ENCODE measurements around the gene DYNC2H1.

DYNC2H1 gene

DNA sequence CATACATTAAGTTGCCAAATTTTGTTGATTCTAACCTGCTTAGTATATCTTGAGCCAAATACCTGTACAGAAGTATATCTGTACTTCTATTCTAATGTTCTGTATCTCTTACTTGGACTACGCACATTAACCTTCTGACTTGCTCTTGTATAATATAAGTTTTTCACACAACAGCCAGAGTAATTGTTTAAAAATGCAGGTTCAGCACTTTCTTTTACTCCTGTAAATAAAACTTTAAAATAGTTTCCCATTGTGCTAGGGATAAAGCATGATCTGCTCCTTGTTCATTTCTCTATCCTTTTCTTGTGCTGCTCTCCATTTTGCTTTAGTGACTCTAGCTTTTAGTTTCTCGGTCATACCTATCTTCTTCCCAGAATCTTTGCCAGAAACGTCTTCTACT lies 48.3 kb downstream of the DYNC2H1 start:
- no peak for DNase-seq

- no peak for DNase-seq
Measured at GRCh38 chr11:103164093-103164796, 55.0 kb downstream of the DYNC2H1 start.

DNA sequence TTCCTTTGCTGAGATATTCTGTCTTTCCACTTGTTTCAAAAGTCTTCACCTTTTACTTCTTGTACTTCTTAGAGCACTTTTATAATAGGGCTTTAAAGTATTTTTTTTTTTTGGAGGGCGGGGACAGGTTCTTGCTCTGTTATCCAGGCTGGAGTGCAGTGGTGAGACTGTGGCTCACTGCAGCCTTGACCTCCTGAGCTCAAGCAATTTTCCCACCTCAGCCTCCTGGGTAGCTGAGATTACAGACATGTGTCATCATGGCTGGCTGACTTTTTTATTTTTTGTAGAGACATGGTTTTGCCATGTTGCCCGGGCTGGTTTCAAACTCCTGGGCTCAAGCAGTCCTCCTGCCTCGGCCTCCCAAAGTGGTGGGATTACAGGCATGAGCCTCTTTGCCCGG lies 57.9 kb downstream of the DYNC2H1 start:
- no peak for DNase-seq

DNA sequence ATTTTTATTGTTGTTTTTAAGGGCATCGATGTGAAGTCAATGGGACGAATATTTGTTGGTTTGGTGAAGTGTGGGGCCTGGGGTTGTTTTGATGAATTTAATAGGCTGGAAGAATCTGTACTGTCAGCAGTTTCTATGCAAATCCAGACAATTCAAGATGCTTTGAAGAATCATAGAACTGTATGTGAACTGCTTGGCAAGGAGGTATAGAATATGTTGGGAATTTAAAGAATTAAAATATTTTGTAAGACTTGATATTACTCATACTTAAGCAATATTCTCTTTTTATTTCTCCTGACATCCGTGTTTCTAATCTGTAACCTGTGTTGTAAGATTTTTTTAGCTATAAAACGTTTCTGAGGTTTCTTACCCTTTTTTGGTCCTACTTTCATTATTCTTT lies 61.6 kb downstream of the DYNC2H1 start:
- peak; percentile 47 for DNase-seq

GRCh38 chr11:103175461-103176129 lies 66.4 kb downstream of the DYNC2H1 start:
- no peak for DNase-seq

- no peak for DNase-seq
Measured at GRCh38 chr11:103183981-103184611, 74.9 kb downstream of the DYNC2H1 start.

DNA sequence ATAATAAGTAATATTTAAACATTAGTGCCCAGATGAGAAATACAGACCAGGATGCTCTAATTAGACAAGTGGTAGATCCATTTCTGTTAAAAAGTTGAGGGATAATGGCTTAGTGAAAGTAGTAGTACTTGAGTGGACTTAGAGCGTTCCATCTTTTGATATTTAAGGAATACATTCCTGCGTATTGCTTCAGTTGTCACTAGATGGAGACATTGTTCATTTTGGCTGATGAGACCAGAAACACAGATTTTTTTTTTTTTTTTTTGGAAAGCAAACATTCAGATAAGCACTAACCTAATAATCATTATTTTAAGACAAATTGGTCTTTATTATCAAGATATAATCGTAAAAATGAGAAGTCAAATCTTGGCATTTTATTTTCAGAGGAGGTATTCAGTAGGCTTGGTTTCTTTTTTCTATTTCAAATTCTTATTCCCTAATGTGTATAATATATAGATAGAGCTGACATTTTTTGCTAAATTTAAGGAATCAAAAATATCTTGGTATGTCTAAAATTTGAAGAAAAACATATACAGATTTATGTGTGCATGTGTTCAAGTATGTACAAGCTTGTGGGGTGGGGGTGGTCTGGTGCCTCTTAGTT lies 92.9 kb downstream of the DYNC2H1 start:
- DNase-seq: peak; percentile 51

DNA sequence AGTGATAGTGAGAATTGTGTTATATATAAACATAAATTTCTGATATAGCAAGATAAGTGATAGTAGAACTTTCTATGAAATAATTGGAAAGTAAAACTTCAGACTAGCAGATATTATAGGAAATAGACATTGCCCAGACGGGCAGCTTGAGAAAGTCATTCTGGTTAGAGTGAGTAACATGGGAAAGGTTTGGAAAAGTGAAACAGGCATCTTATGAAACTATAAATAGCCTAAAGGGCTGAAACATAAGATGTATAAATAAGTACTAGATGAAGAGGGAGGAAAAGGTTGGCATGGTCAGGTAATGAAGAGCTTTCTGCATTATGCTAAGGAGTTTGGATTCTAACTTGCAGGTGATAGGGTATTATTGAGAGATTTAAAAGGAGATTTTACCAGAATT lies 101.3 kb downstream of the DYNC2H1 start:
- no peak for DNase-seq

GRCh38 chr11:103215812-103216211 lies 106.6 kb downstream of the DYNC2H1 start:
- DNase-seq: no peak

DNA sequence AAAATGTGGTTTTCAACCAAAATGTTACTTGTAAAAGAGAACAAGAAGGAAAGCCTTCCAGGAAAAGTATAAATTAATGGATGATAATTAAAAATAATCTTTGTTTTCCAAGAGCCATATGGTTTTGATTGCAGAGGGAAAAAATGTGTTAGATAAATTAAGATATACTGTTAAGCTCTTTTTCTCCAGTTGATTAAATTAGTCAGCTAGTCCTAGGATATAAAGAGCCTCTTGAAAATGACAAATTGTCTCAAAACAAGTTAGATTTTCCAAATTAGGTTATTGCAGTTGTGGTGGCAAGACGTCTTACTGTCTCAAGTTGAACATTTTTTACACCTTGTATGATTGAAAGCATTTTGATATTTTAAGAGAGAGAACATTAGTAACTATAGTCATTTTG lies 110.9 kb downstream of the DYNC2H1 start:
- DNase-seq: no peak

- no peak for DNase-seq
Measured at GRCh38 chr11:103222806-103223205, 113.6 kb downstream of the DYNC2H1 start.

GRCh38 chr11:103228807-103229206 lies 119.6 kb downstream of the DYNC2H1 start:
- DNase-seq: no peak

- peak; percentile 49 for DNase-seq
Measured at GRCh38 chr11:103234974-103235373, 125.7 kb downstream of the DYNC2H1 start.

- DNase-seq: no peak
Measured at GRCh38 chr11:103241574-103241973, 132.3 kb downstream of the DYNC2H1 start.

GRCh38 chr11:103254123-103254522 lies 144.9 kb downstream of the DYNC2H1 start:
- DNase-seq: no peak

DNA sequence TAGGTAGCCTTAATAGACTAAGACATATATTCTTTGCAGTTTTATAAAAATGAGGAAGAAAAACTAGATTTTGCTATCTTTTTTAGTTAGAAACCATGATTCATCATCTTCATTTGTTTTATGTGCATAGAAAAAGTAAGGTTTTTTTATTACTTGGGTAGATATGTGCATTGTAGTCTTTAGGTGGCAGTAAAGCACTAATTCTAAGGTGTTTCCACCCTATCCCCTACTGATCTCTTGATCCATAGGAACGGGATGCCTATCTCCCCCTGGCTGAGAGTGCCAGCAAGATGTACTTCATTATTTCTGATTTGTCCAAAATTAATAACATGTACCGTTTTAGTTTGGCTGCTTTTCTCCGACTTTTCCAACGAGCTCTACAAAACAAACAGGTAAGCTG lies 148.1 kb downstream of the DYNC2H1 start:
- DNase-seq: peak; percentile 22

DNA sequence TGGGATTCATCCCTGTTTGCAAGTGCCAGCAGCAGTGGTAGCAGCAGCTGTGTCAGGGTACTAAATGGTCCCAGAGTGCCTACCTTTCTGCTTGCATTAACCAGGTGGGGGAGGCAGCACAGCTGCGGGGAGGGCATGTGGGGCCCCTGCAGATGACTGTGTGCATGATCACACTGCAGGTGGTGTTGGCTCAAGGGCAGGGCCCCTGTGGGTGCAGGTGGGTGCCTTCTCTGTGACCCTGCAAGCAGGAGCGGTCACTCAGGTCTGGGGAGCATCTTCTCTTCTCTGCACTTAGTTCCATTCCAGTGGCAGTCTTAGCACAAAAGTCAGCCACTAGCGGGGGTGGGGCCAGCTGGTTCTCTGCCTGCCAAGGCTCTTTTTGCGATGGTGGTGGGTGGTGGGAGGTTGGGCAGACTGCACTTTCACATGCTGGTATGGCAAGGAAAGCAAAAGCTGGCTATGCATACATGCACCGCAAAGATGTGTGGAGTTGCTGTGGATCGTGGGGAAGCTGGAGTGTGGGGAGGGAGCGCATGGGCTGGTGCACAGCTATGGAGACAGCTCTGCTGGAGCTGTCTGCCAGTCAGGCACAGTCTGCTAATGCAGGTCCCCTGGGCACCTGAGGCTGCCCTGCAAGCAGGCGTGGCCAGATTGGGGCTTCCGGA lies 157.1 kb downstream of the DYNC2H1 start:
- no peak for DNase-seq

DNA sequence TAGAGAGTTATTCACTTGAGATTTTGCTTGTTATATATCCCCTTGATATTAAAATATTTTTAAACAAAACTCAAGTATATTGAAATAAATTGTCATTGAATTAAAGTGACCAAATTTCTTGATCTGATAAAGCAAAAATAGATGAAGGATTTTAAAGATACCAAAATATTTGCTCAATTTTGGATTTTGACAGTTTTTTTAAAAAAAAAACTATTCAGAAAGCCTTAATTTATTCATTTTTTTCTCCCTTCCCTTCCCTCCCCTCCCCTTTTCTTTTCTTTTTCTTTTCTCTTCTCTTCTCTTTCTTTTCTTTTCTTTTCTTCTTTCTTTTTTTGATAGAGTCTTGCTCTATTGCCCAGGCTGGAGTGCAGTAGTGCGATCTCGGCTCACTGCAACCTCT lies 163.7 kb downstream of the DYNC2H1 start:
- no peak for DNase-seq

DNA sequence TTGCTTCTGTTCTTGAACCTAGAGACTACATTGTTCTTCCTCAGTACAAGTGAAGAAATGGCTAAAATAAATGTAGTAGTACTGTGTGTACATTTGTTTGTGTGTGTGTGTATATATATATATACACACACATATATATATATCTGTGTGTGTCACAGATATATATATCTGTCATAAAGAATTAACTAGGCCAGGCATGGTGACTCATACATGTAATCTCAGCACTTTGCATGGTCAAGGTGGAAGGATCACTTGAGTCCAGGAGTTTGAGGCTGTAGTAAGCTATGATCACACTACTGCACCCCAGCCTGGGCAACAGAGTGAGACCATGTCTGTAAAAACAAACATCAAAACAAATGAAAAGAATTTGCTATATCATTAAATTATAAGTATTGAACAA lies 164.8 kb downstream of the DYNC2H1 start:
- DNase-seq: no peak

GRCh38 chr11:103279821-103280220 lies 170.6 kb downstream of the DYNC2H1 start:
- no peak for DNase-seq

GRCh38 chr11:103281301-103281700 lies 172.1 kb downstream of the DYNC2H1 start:
- DNase-seq: peak; percentile 13

DNA sequence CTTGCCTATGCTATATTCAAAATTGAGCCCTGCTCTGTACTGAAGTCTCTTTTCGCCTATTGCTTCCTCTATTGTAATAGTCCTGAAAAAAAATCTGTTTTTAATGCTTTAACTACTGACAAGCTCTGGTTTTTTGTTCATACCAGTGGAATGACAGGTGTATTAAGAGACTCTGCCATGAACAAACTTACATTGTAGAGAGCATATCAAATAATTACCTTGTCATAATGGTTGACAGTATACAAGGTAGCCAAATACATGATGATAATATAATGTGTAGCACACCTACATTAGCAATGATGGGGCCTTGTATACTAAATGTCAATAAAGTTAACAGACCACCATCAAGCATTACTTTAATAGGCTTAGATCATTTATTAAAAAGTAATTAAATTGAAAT lies 175.0 kb downstream of the DYNC2H1 start:
- DNase-seq: no peak

- DNase-seq: peak; percentile 81
Measured at GRCh38 chr11:103294516-103294915, 185.3 kb downstream of the DYNC2H1 start.
